NCI-H2196 (cell line): ENCODE data around the gene FOXA1.
A peak's percentile ranks its signal among the peaks of the same experiment; 100 is the strongest.

Source experiments
- DNase-seq: peaks from one replicate; lab custom pipeline; 2025; ENCODE audit not compliant: unreplicated experiment; lab: John Stamatoyannopoulos, UW

Gene FOXA1

GRCh38 chr14:37602605-37603453 is 7.8 kb upstream of the FOXA1 start:
- no peak for DNase-seq

GRCh38 chr14:37601865-37602264 is 6.8 kb upstream of the FOXA1 start:
- no peak for DNase-seq

GRCh38 chr14:37600880-37601741 is 6.1 kb upstream of the FOXA1 start:
- no peak for DNase-seq

GRCh38 chr14:37599507-37600368 is 4.7 kb upstream of the FOXA1 start:
- no peak for DNase-seq

- DNase-seq: no peak
Measured at GRCh38 chr14:37598747-37599506, 3.9 kb upstream of the FOXA1 start.

GRCh38 chr14:37597914-37598746 is 3.1 kb upstream of the FOXA1 start:
- no peak for DNase-seq

GRCh38 chr14:37597538-37597913 is 2.5 kb upstream of the FOXA1 start:
- DNase-seq: no peak

- DNase-seq: peak; percentile 21
Measured at GRCh38 chr14:37596790-37597472, 1.9 kb upstream of the FOXA1 start.

- peak; percentile 93 for DNase-seq
Measured at GRCh38 chr14:37595809-37596621, 966 bp upstream of the FOXA1 start.

- DNase-seq: peak; percentile 89
Measured at GRCh38 chr14:37594238-37594970, 645 bp downstream of the FOXA1 start.

GRCh38 chr14:37593511-37594237 is 1.4 kb downstream of the FOXA1 start:
- DNase-seq: no peak

GRCh38 chr14:37592482-37593408 is 2.3 kb downstream of the FOXA1 start:
- DNase-seq: peak; percentile 55

GRCh38 chr14:37591941-37592481 is 3.0 kb downstream of the FOXA1 start:
- peak; percentile 53 for DNase-seq

- peak; percentile 67 for DNase-seq
Measured at GRCh38 chr14:37591311-37591940, 3.6 kb downstream of the FOXA1 start.
